Activated naive CD8-positive, alpha-beta T cell treated with anti-CD3 and anti-CD28 coated beads, Interleukin-2, amount 50 U/mL, for 24 hours (primary cell): Measurements from ENCODE around the gene DGKZ.

Source experiments
- ATAC-seq: fragments of 150-1000 bp; cut with Tn5 transposase; one replicate; pipeline ENCODE4 v1.10.0; 2021
- DNase-seq: peaks from one replicate; pipeline ENCODE4 v3.0.0; 2021
- H3K27ac Mint-ChIP-seq: one replicate; pipeline ENCODE4 v1.8.0; 2021; ENCODE audit warnings: mild to moderate bottlenecking, mixed read lengths
- H3K27me3 Mint-ChIP-seq: one replicate; pipeline ENCODE4 v1.8.0; 2021; ENCODE audit warnings: mixed read lengths
- H3K36me3 Mint-ChIP-seq: one replicate; pipeline ENCODE4 v1.8.0; 2021; ENCODE audit warnings: low read depth, mixed read lengths
- H3K4me1 Mint-ChIP-seq: one replicate; pipeline ENCODE4 v1.8.0; 2021; ENCODE audit warnings: mixed read lengths
- H3K4me3 Mint-ChIP-seq: one replicate; pipeline ENCODE4 v1.8.0; 2021; ENCODE audit warnings: mild to moderate bottlenecking, moderate library complexity, mixed read lengths
- H3K9me3 Mint-ChIP-seq: one replicate; pipeline ENCODE4 v1.8.0; 2021; ENCODE audit warnings: mixed read lengths

The DGKZ gene

GRCh38 chr11:46333394-46333947 lies 13.8 kb upstream of the DGKZ start:
- H3K9me3 Mint-ChIP-seq: no peaks in the 10 kb centered on the region

GRCh38 chr11:46334211-46334610 lies 13.1 kb upstream of the DGKZ start:
- Mint-ChIP-seq H3K27ac (no peak overlapping the region), H3K4me3 (peak overlapping the region; percentile 59), H3K36me3 (no peaks in the 10 kb centered on the region), H3K4me1 (peaks cover 57% of the 10 kb centered on the region), H3K9me3 (no peaks in the 10 kb centered on the region), H3K27me3 (peaks cover 11% of the 10 kb centered on the region)
- ATAC-seq (no peak), DNase-seq (no peak)

More at GRCh38 chr11:46333394-46333947, 13.8 kb upstream of the DGKZ start:
- peak overlapping the region; percentile 59 for H3K4me3 Mint-ChIP-seq
- H3K27ac Mint-ChIP-seq: no peak overlapping the region
- ATAC-seq (no peak), DNase-seq (peak; percentile 27)
- H3K36me3 Mint-ChIP-seq: no peaks in the 10 kb centered on the region
- peaks cover 50% of the 10 kb centered on the region for H3K4me1 Mint-ChIP-seq
- H3K27me3 Mint-ChIP-seq: peaks cover 11% of the 10 kb centered on the region

- DNase-seq (no peak), ATAC-seq (no peak)
- H3K27me3 Mint-ChIP-seq: peaks cover 8% of the 10 kb centered on the region
- no peak overlapping the region for H3K27ac Mint-ChIP-seq
- H3K9me3 Mint-ChIP-seq: no peaks in the 10 kb centered on the region
- no peaks in the 10 kb centered on the region for H3K36me3 Mint-ChIP-seq
- peaks cover 52% of the 10 kb centered on the region for H3K4me1 Mint-ChIP-seq
- no peak overlapping the region for H3K4me3 Mint-ChIP-seq
Measured at GRCh38 chr11:46335271-46335670, 12.0 kb upstream of the DGKZ start.

GRCh38 chr11:46335890-46336562 lies 11.2 kb upstream of the DGKZ start:
- H3K4me3 Mint-ChIP-seq: no peak overlapping the region
- H3K4me1 Mint-ChIP-seq: peaks cover 45% of the 10 kb centered on the region
- no peak overlapping the region for H3K27ac Mint-ChIP-seq

GRCh38 chr11:46336563-46337180 lies 10.6 kb upstream of the DGKZ start:
- no peaks in the 10 kb centered on the region for H3K9me3 Mint-ChIP-seq

More at GRCh38 chr11:46335890-46336562, 11.2 kb upstream of the DGKZ start:
- no peak for DNase-seq
- H3K9me3 Mint-ChIP-seq: no peaks in the 10 kb centered on the region
- peaks cover 8% of the 10 kb centered on the region for H3K27me3 Mint-ChIP-seq
- no peak for ATAC-seq
- H3K36me3 Mint-ChIP-seq: no peaks in the 10 kb centered on the region

GRCh38 chr11:46337626-46338345 lies 9.5 kb upstream of the DGKZ start:
- no peak overlapping the region for H3K4me3 Mint-ChIP-seq
- ATAC-seq (no peak), DNase-seq (no peak)
- H3K4me1 Mint-ChIP-seq: peaks cover 45% of the 10 kb centered on the region
- H3K27ac Mint-ChIP-seq: no peak overlapping the region
- H3K27me3 Mint-ChIP-seq: peaks cover 4% of the 10 kb centered on the region
- H3K9me3 Mint-ChIP-seq: no peaks in the 10 kb centered on the region
- no peaks in the 10 kb centered on the region for H3K36me3 Mint-ChIP-seq

More at GRCh38 chr11:46336563-46337180, 10.6 kb upstream of the DGKZ start:
- Mint-ChIP-seq H3K27me3 (peaks cover 7% of the 10 kb centered on the region), H3K4me3 (no peak overlapping the region), H3K4me1 (peaks cover 45% of the 10 kb centered on the region), H3K27ac (no peak overlapping the region), H3K36me3 (no peaks in the 10 kb centered on the region)
- ATAC-seq: no peak
- no peak for DNase-seq

GRCh38 chr11:46338636-46338987 lies 8.7 kb upstream of the DGKZ start:
- H3K27me3 Mint-ChIP-seq: peaks cover 2% of the 10 kb centered on the region
- ATAC-seq (peak; percentile 38), DNase-seq (no peak)
- H3K27ac Mint-ChIP-seq: peak overlapping the region; percentile 35
- peaks cover 48% of the 10 kb centered on the region for H3K4me1 Mint-ChIP-seq
- no peaks in the 10 kb centered on the region for H3K9me3 Mint-ChIP-seq
- no peak overlapping the region for H3K4me3 Mint-ChIP-seq
- no peaks in the 10 kb centered on the region for H3K36me3 Mint-ChIP-seq

- peaks cover 46% of the 10 kb centered on the region for H3K4me1 Mint-ChIP-seq
- H3K27ac Mint-ChIP-seq: peak overlapping the region; percentile 35
- no peak for ATAC-seq
- H3K9me3 Mint-ChIP-seq: no peaks in the 10 kb centered on the region
- no peak overlapping the region for H3K4me3 Mint-ChIP-seq
- no peaks in the 10 kb centered on the region for H3K36me3 Mint-ChIP-seq
- no peaks in the 10 kb centered on the region for H3K27me3 Mint-ChIP-seq
- DNase-seq: no peak
Measured at GRCh38 chr11:46338988-46339666, 8.1 kb upstream of the DGKZ start.

GRCh38 chr11:46339816-46340215 lies 7.4 kb upstream of the DGKZ start:
- peaks cover 45% of the 10 kb centered on the region for H3K4me1 Mint-ChIP-seq
- no peak overlapping the region for H3K4me3 Mint-ChIP-seq
- no peaks in the 10 kb centered on the region for H3K9me3 Mint-ChIP-seq
- no peak overlapping the region for H3K27ac Mint-ChIP-seq
- no peak for DNase-seq
- ATAC-seq: no peak
- no peaks in the 10 kb centered on the region for H3K36me3 Mint-ChIP-seq
- H3K27me3 Mint-ChIP-seq: no peaks in the 10 kb centered on the region

GRCh38 chr11:46341454-46341853 lies 5.8 kb upstream of the DGKZ start:
- peaks cover 59% of the 10 kb centered on the region for H3K4me1 Mint-ChIP-seq
- DNase-seq (no peak), ATAC-seq (no peak)
- H3K4me3 Mint-ChIP-seq: no peak overlapping the region
- no peak overlapping the region for H3K27ac Mint-ChIP-seq
- H3K9me3 Mint-ChIP-seq: no peaks in the 10 kb centered on the region
- no peaks in the 10 kb centered on the region for H3K36me3 Mint-ChIP-seq
- H3K27me3 Mint-ChIP-seq: no peaks in the 10 kb centered on the region

GRCh38 chr11:46342239-46342638 lies 5.0 kb upstream of the DGKZ start:
- Mint-ChIP-seq H3K9me3 (no peaks in the 10 kb centered on the region), H3K27me3 (peaks cover 2% of the 10 kb centered on the region), H3K4me1 (peaks cover 65% of the 10 kb centered on the region), H3K27ac (no peak overlapping the region), H3K4me3 (no peak overlapping the region), H3K36me3 (no peaks in the 10 kb centered on the region)
- ATAC-seq (no peak), DNase-seq (no peak)

- ATAC-seq: no peak
- no peaks in the 10 kb centered on the region for H3K36me3 Mint-ChIP-seq
- H3K4me3 Mint-ChIP-seq: no peak overlapping the region
- no peak for DNase-seq
- peaks cover 62% of the 10 kb centered on the region for H3K4me1 Mint-ChIP-seq
- peaks cover 2% of the 10 kb centered on the region for H3K27me3 Mint-ChIP-seq
- no peak overlapping the region for H3K27ac Mint-ChIP-seq
- H3K9me3 Mint-ChIP-seq: no peaks in the 10 kb centered on the region
Measured at GRCh38 chr11:46343520-46343919, 3.7 kb upstream of the DGKZ start.

- H3K4me1 Mint-ChIP-seq: peaks cover 72% of the 10 kb centered on the region
- H3K4me3 Mint-ChIP-seq: peak overlapping the region; percentile 79
- peaks cover 3% of the 10 kb centered on the region for H3K36me3 Mint-ChIP-seq
- no peaks in the 10 kb centered on the region for H3K9me3 Mint-ChIP-seq
- peaks cover 2% of the 10 kb centered on the region for H3K27me3 Mint-ChIP-seq
- ATAC-seq (no peak), DNase-seq (no peak)
- peak overlapping the region; percentile 44 for H3K27ac Mint-ChIP-seq
Measured at GRCh38 chr11:46345131-46345597, 2.1 kb upstream of the DGKZ start.

GRCh38 chr11:46345881-46346484 lies 1.3 kb upstream of the DGKZ start:
- DNase-seq (peak; percentile 45), ATAC-seq (no peak)
- Mint-ChIP-seq H3K9me3 (no peaks in the 10 kb centered on the region), H3K27me3 (peaks cover 2% of the 10 kb centered on the region), H3K36me3 (peaks cover 3% of the 10 kb centered on the region), H3K4me1 (peaks cover 80% of the 10 kb centered on the region), H3K4me3 (peak overlapping the region; percentile 79), H3K27ac (peak overlapping the region; percentile 78)
